ENCODE measurements around the gene SUGCT.

Gene SUGCT

DNA sequence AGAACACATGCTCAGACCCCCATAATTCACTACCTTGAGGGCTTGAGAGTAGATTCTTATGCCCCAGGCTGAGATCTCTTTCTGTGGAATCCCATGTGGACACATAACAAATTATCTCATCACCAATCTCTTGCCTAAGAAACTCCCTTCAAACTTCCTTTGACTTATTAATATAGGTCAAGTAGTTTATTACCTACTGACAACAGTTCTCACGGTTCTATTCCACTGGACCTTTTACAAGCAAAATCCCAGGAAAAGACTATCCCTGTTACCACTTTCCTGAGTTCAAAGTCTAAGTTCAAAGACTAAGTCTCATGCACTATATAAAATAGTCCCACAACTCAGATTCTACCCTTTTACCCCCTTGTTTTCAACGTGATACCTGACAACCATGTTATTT, 754.7 kb downstream of the SUGCT start:
- no peaks in the 10 kb centered on the region for H3K36me3 ChIP-seq (ENCODE audit: control insufficient read depth in 2 of 2, insufficient read depth in 1 of 2, low read length in 2 of 2)
- no peaks in the 10 kb centered on the region for H3K9me3 ChIP-seq (ENCODE audit: control insufficient read depth, insufficient read depth, low read depth, low read length)
- no peaks in the 10 kb centered on the region for H3K4me1 ChIP-seq (ENCODE audit: control insufficient read depth, insufficient read depth, low read length)
- H3K4me3 ChIP-seq (ENCODE audit: low read depth, low read length) = no peak overlapping the region
- ChIA-PET CTCF (interaction anchor here (0.6 kb wide), 1 partner anchor 113 kb away, joined by 3 read pairs; no protein-coding TSS in a partner anchor), POLR2A (no interaction called here)
- no peak for TF ChIP-seq ZNF175 (tag by site-specific recombination; IDR thresholded peaks at IDR 0.05)
- no peak for TF ChIP-seq RBAK (tag by site-specific recombination; IDR thresholded peaks at IDR 0.05)
- TF ChIP-seq ZNF707 (tag by site-specific recombination; IDR thresholded peaks at IDR 0.05) = no peak
- TF ChIP-seq, protein P1, sequence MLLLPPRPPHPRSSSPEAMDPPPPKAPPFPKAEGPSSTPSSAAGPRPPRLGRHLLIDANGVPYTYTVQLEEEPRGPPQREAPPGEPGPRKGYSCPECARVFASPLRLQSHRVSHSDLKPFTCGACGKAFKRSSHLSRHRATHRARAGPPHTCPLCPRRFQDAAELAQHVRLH (tag by site-specific recombination; IDR thresholded peaks at IDR 0.05) = no peak
- TF ChIP-seq ZNF548 (tag by site-specific recombination; IDR thresholded peaks at IDR 0.05) = no peak
- TF ChIP-seq, protein P2, sequence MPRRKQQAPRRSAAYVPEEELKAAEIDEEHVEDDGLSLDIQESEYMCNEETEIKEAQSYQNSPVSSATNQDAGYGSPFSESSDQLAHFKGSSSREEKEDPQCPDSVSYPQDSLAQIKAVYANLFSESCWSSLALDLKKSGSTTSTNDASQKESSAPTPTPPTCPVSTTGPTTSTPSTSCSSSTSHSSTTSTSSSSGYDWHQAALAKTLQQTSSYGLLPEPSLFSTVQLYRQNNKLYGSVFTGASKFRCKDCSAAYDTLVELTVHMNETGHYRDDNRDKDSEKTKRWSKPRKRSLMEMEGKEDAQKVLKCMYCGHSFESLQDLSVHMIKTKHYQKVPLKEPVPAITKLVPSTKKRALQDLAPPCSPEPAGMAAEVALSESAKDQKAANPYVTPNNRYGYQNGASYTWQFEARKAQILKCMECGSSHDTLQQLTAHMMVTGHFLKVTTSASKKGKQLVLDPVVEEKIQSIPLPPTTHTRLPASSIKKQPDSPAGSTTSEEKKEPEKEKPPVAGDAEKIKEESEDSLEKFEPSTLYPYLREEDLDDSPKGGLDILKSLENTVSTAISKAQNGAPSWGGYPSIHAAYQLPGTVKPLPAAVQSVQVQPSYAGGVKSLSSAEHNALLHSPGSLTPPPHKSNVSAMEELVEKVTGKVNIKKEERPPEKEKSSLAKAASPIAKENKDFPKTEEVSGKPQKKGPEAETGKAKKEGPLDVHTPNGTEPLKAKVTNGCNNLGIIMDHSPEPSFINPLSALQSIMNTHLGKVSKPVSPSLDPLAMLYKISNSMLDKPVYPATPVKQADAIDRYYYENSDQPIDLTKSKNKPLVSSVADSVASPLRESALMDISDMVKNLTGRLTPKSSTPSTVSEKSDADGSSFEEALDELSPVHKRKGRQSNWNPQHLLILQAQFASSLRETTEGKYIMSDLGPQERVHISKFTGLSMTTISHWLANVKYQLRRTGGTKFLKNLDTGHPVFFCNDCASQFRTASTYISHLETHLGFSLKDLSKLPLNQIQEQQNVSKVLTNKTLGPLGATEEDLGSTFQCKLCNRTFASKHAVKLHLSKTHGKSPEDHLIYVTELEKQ (tag by site-specific recombination; IDR thresholded peaks at IDR 0.05; ENCODE audit: borderline replicate concordance) = no peak
- no peak for TF ChIP-seq KLF8 (tag by site-specific recombination; IDR thresholded peaks at IDR 0.05)
- TF ChIP-seq, protein P3, sequence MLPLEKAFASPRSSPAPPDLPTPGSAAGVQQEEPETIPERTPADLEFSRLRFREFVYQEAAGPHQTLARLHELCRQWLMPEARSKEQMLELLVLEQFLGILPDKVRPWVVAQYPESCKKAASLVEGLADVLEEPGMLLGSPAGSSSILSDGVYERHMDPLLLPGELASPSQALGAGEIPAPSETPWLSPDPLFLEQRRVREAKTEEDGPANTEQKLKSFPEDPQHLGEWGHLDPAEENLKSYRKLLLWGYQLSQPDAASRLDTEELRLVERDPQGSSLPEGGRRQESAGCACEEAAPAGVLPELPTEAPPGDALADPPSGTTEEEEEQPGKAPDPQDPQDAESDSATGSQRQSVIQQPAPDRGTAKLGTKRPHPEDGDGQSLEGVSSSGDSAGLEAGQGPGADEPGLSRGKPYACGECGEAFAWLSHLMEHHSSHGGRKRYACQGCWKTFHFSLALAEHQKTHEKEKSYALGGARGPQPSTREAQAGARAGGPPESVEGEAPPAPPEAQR (tag by site-specific recombination; IDR thresholded peaks at IDR 0.05) = no peak
- no peak overlapping the region for H3K27ac ChIP-seq (ENCODE audit: extremely low read depth, low read depth, low read length)

DNA sequence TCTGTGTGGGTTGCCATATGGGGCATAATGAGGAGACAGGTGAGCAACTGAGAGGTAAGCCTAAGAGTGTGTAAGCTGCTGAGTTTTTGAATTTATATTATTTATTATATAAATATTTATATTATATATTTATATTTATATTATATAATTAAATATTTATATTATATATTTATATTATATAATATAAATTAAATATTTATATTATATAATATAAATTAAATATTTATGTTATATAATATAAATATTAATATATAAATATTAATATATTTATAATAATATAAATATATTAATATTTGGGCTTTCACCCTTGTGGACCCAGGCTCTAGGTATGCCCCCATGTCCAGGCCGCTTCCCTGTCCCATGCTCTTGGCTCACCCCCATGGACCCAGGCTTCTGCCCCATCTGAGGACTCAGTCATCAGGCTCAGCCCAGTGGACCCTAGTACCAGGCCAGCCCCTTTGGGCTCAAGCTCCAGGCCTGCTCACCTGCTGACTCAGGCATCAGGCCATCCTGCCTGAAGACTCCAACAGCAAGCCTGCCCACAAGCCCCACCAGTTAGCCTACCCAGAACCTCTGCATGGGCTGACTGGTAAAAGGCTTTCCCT, 755.4 kb downstream of the SUGCT start:
- Histone ChIP-seq H3K4me1 (ENCODE audit: control insufficient read depth, insufficient read depth, low read length) (no peaks in the 10 kb centered on the region), H3K27ac (ENCODE audit: extremely low read depth, low read depth, low read length) (no peak overlapping the region), H3K9me3 (ENCODE audit: control insufficient read depth, insufficient read depth, low read depth, low read length) (no peaks in the 10 kb centered on the region), H3K36me3 (ENCODE audit: control insufficient read depth in 2 of 2, insufficient read depth in 1 of 2, low read length in 2 of 2) (no peaks in the 10 kb centered on the region), H3K4me3 (ENCODE audit: low read depth, low read length) (no peak overlapping the region)
- POLR2A ChIA-PET = no interaction called here
- TF ChIP-seq, protein P4, sequence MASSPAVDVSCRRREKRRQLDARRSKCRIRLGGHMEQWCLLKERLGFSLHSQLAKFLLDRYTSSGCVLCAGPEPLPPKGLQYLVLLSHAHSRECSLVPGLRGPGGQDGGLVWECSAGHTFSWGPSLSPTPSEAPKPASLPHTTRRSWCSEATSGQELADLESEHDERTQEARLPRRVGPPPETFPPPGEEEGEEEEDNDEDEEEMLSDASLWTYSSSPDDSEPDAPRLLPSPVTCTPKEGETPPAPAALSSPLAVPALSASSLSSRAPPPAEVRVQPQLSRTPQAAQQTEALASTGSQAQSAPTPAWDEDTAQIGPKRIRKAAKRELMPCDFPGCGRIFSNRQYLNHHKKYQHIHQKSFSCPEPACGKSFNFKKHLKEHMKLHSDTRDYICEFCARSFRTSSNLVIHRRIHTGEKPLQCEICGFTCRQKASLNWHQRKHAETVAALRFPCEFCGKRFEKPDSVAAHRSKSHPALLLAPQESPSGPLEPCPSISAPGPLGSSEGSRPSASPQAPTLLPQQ (tag by site-specific recombination; IDR thresholded peaks at IDR 0.05) = no peak
- TF ChIP-seq ZNF341 (tag by site-specific recombination; IDR thresholded peaks at IDR 0.05; ENCODE audit: low read depth) (no peak), ZNF629 (tag by site-specific recombination; IDR thresholded peaks at IDR 0.05) (no peak)
- CTCF ChIA-PET = interaction anchor here (0.6 kb wide), 2 partner anchors 112 to 468 kb away, joined by 3 read pairs; no protein-coding TSS in a partner anchor

DNA sequence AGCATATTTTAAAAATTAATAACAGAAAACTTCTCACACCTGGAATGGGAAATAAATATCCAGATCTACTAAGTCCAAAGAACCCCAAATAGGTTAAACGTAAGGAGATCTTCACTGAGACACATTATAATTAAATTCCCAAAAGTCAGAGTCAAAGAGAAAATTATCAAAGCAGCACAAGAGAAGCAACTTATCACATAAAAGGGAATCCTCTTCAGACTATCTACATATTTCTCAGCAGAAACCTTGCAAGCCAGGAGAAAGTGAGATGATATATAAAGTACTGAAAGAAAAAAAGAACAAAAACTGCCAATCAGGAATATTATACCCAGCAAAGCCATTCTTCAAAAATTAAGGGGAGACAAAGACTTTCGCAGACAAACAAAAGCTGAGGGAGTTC, 756.4 kb downstream of the SUGCT start:
- H3K9me3 ChIP-seq (ENCODE audit: control insufficient read depth, insufficient read depth, low read depth, low read length) = no peaks in the 10 kb centered on the region
- POLR2A ChIA-PET = no interaction called here
- TF ChIP-seq ZNF837 (tag by site-specific recombination; IDR thresholded peaks at IDR 0.05) (no peak), MEIS1 (CRISPR knock-in tag; IDR thresholded peaks at IDR 0.05; ENCODE audit: borderline replicate concordance) (no peak), ZNF791 (tag by site-specific recombination; IDR thresholded peaks at IDR 0.05) (peak; percentile 75; the same call in 1 of the 2 replicates), SETDB1 (IDR thresholded peaks at IDR 0.05; ENCODE audit: insufficient read length, low read length) (peak; percentile 63)
- CTCF ChIA-PET = no interaction called here
- H3K4me1 ChIP-seq (ENCODE audit: control insufficient read depth, insufficient read depth, low read length) = no peaks in the 10 kb centered on the region
- H3K36me3 ChIP-seq (ENCODE audit: control insufficient read depth in 2 of 2, insufficient read depth in 1 of 2, low read length in 2 of 2) = no peaks in the 10 kb centered on the region
- H3K27ac ChIP-seq (ENCODE audit: extremely low read depth, low read depth, low read length) = no peak overlapping the region
- H3K4me3 ChIP-seq (ENCODE audit: low read depth, low read length) = no peak overlapping the region

Measured in HEK293 (cell line).